GM23248 (cell line): Measurements from ENCODE around the gene PODXL2. TPM values are rescaled to one million over a fixed set of nuclear protein-coding genes. Genes with fewer than 3 reads are reported as not detected.

Experiments used
- DNase-seq: peaks from one replicate; pipeline ENCODE4 v3.0.0-alpha.2; 2015
- H2AFZ ChIP-seq: fragments of 200-600 bp; sonication (generic); 2 replicates; pipeline ENCODE4 v1.6.1; 2016; ENCODE audit warnings: antibody characterized with exemption
- H3F3A ChIP-seq: fragments of 200-600 bp; sonication (generic); 2 replicates; pipeline ENCODE4 v1.6.1; 2016; ENCODE audit warnings: mild to moderate bottlenecking, antibody characterized with exemption, mixed run types; ENCODE audit not compliant: insufficient read depth
- H3K27ac ChIP-seq: fragments of 200-600 bp; sonication (generic); 2 replicates; pipeline ENCODE4 v1.5.1; 2016; ENCODE audit warnings: mild to moderate bottlenecking
- H3K27me3 ChIP-seq: fragments of 200-600 bp; sonication (generic); replicated peaks from 2 replicates; pipeline ENCODE4 v1.6.1; 2016; ENCODE audit warnings: mild to moderate bottlenecking; ENCODE audit not compliant: insufficient read depth
- H3K36me3 ChIP-seq: fragments of 200-600 bp; sonication (generic); 2 replicates; pipeline ENCODE4 v1.6.1; 2016; ENCODE audit warnings: low read depth, mild to moderate bottlenecking
- H3K4me1 ChIP-seq: fragments of 200-600 bp; sonication (generic); 2 replicates; pipeline ENCODE4 v1.6.1; 2016; ENCODE audit warnings: mild to moderate bottlenecking; ENCODE audit not compliant: insufficient read depth
- H3K4me2 ChIP-seq: fragments of 200-600 bp; sonication (generic); one replicate; pipeline ENCODE4 v1.6.1; 2016; ENCODE audit warnings: mild to moderate bottlenecking; ENCODE audit not compliant: unreplicated experiment
- H3K4me3 ChIP-seq: fragments of 200-600 bp; sonication (generic); 2 replicates; pipeline ENCODE4 v1.5.1; 2016; ENCODE audit warnings: mild to moderate bottlenecking
- H3K79me2 ChIP-seq: fragments of 200-600 bp; sonication (generic); 2 replicates; pipeline ENCODE4 v1.6.1; 2016; ENCODE audit warnings: mild to moderate bottlenecking; ENCODE audit not compliant: insufficient read depth
- H3K9ac ChIP-seq: fragments of 200-600 bp; sonication (generic); 2 replicates; pipeline ENCODE4 v1.6.1; 2016; ENCODE audit warnings: mild to moderate bottlenecking
- H3K9me2 ChIP-seq: fragments of 200-600 bp; sonication (generic); 2 replicates; pipeline ENCODE4 v1.6.1; 2016; ENCODE audit warnings: mixed run types, mild to moderate bottlenecking, moderate library complexity; ENCODE audit not compliant: insufficient read depth
- H3K9me3 ChIP-seq: fragments of 200-600 bp; sonication (generic); one replicate; pipeline ENCODE4 v1.6.1; 2017; ENCODE audit warnings: low read depth
- H4K20me1 ChIP-seq: fragments of 200-600 bp; sonication (generic); 2 replicates; pipeline ENCODE4 v1.6.0; 2016; ENCODE audit not compliant: insufficient read depth
- EZH2 ChIP-seq: fragments of 200-600 bp; sonication (generic); IDR thresholded peaks from 2 replicates; pipeline ENCODE4 v1.6.1; 2018; ENCODE audit warnings: antibody characterized with exemption, mild to moderate bottlenecking; ENCODE audit not compliant: insufficient read depth, poor library complexity, severe bottlenecking
- EZH2phosphoT487 ChIP-seq: fragments of 200-600 bp; sonication (generic); IDR thresholded peaks from 2 replicates; pipeline ENCODE4 v1.6.1; 2018; ENCODE audit warnings: antibody characterized with exemption, moderate library complexity, mild to moderate bottlenecking, low read depth; ENCODE audit not compliant: insufficient read depth
- WGBS, 2 experiments: methylation state at CpG; one replicate each; pipeline ENCODE4 v1.1.6; 2015 to 2017; ENCODE audit warnings: low lambda C conversion rate in 2 of 2, low coverage in 1 of 2; ENCODE audit errors: missing lambda C conversion rate in 2 of 2; 5-methylcytosine and 5-hydroxymethylcytosine counted together
- in situ Hi-C: fragments of 300-500 bp; cut with MboI; formaldehyde crosslinking; loops from 2 replicates; pipeline ENCODE4 v1.15.0; 2020
- polyA plus RNA-seq: library from polyadenylated mRNA; unstranded; fragments of >200 nt; fragmentation: Nextera tagmentation; extraction: Ambion mirVana; gene quantifications from 2 replicates; pipeline ENCODE4 v1.2.1, GENCODE V29; 2016
- total RNA-seq: library from RNA; depleted of rRNA; stranded (reverse); fragments of >200 nt; shearing (Covaris generic); gene quantifications from 2 replicates; pipeline ENCODE4 v1.2.3, GENCODE V29; 2014

The PODXL2 gene
- total and polyA plus RNA-seq, 2 experiments from 2014 or later = 1.8 to 2.5 TPM

DNA sequence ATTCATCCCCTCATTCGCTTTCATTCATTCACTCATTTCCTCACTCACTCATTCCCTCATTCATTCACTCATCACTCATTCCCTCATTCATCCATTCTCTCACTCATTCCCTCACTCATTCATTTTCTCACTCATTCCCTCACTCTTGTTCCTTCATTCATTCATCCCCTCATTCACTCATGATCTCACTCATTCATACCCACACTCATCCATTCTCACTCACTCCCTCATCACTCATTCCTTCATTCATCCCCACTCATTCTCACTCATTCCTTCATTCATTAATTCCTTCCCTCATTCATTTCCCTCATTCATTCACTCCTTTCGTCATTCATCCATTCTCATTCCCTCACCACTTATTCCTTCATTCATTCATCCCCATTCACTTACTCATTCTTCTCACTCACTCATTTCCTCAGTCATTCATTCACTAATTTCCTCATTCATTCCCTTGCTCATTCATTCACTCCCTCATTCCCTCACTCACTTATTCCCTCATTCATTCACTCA is 58.3 kb downstream of the PODXL2 start:
- no peak for DNase-seq
- Histone ChIP-seq H4K20me1 (no peaks in the 10 kb centered on the region), H3K27me3 (no peaks in the 10 kb centered on the region), H3K9me2 (peaks cover 8% of the 10 kb centered on the region; the same call in 1 of the 2 replicates), H3K36me3 (no peaks in the 10 kb centered on the region), H3K4me2 (no peak overlapping the region), H3K27ac (no peak overlapping the region), H2AFZ (no peak overlapping the region), H3K79me2 (no peaks in the 10 kb centered on the region), H3K4me1 (peaks cover 36% of the 10 kb centered on the region), H3K9ac (no peak overlapping the region), H3F3A (peaks cover 52% of the 10 kb centered on the region), H3K9me3 (no peaks in the 10 kb centered on the region), H3K4me3 (no peak overlapping the region)
- TF ChIP-seq EZH2 (no peak), EZH2phosphoT487 (no peak)
- in situ Hi-C loops = no loop called here
- WGBS, 2 experiments = 92 to 96% methylated on average over 2 of the region's 2 CpGs

DNA sequence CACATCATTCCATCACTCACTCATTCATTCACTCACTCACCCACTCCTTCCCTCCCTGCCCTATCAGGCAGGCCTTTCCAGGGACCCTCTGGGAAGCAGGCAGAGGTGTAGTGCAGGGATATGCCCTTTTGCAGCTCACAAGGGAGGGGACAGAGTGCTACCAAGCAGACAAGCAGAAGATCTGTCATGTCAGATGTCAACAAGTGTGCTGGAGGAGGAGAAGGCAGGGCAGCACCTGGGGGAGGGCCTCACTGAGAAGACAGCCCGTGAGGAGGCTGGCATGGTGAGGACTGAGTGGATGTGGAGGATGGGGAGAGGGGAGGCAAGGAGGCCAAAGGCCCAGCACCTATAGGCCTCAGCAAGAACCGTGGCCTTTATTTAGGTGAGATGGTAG is 59.0 kb downstream of the PODXL2 start:
- H3K9me2 ChIP-seq = peaks cover 8% of the 10 kb centered on the region; the same call in 1 of the 2 replicates
- H3K27me3 ChIP-seq = no peaks in the 10 kb centered on the region
- H3K36me3 ChIP-seq = no peaks in the 10 kb centered on the region
- no peaks in the 10 kb centered on the region for H4K20me1 ChIP-seq
- no peak overlapping the region for H3K4me3 ChIP-seq
- no peak overlapping the region for H3K27ac ChIP-seq
- H3F3A ChIP-seq = peaks cover 52% of the 10 kb centered on the region
- H3K4me1 ChIP-seq = peaks cover 36% of the 10 kb centered on the region
- TF ChIP-seq EZH2phosphoT487 (no peak), EZH2 (no peak)
- H3K9me3 ChIP-seq = no peaks in the 10 kb centered on the region
- WGBS, 2 experiments = 56 to 86% methylated on average over 2 of the region's 2 CpGs
- in situ Hi-C loops = no loop called here
- H2AFZ ChIP-seq = no peak overlapping the region
- no peak overlapping the region for H3K9ac ChIP-seq
- no peak overlapping the region for H3K4me2 ChIP-seq
- H3K79me2 ChIP-seq = no peaks in the 10 kb centered on the region
- DNase-seq = no peak

DNA sequence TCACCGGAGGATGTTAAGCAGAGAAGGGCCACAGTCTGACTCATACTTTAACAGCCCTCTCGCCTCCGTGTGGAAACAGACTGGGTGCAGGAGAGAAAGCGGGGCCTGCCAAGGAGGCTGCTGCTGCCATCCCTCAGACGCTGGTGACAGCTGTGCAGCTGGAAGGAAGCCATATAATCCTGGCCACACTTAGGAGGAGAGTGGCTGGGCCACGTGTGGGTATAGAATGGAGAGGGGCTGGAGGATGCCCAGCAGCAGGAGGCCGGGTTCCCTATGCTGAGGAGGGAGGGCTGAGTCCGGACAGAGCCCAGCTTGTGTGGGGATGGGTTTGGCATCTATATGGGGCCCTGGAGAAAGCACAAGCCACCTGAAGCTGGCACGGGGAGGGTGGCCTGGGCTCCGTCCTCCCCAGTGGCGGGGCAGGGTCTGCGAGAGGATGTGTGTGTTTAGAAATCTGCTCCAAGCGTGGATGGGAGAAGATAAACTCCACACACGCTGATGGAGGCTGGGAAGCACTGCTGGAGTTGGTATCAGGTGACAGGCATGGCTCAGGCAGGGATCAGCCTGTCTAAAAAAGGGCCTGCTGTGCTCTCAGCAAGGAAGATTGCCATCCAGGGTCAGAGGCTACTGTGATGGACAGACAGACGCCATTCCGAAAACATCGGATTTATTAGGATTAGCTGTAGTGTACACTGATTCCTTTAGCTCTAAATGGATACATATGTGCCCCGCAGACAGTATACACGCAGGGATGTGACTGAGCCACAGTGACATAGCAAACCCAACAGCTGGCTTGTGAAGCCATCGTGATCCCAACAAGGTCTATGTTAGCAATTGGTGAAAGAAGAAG is 59.7 kb downstream of the PODXL2 start:
- H4K20me1 ChIP-seq = no peaks in the 10 kb centered on the region
- H3K9ac ChIP-seq = 0 out of 2 replicates have a peak overlapping the region, but pooled peaks have one; percentile 73
- TF ChIP-seq EZH2 (no peak), EZH2phosphoT487 (no peak)
- peaks cover 52% of the 10 kb centered on the region for H3F3A ChIP-seq
- H3K4me3 ChIP-seq = no peak overlapping the region
- no peaks in the 10 kb centered on the region for H3K27me3 ChIP-seq
- H3K9me3 ChIP-seq = no peaks in the 10 kb centered on the region
- in situ Hi-C loops = no loop called here
- H3K36me3 ChIP-seq = no peaks in the 10 kb centered on the region
- H3K9me2 ChIP-seq = peaks cover 8% of the 10 kb centered on the region; the same call in 1 of the 2 replicates
- DNase-seq = peak; percentile 73
- H3K27ac ChIP-seq = peak overlapping the region; percentile 87; the same call in 1 of the 2 replicates
- H2AFZ ChIP-seq = no peak overlapping the region
- no peak overlapping the region for H3K4me2 ChIP-seq
- H3K79me2 ChIP-seq = no peaks in the 10 kb centered on the region
- WGBS, 2 experiments = 62 to 74% methylated on average over 20 of the region's 20 CpGs
- peaks cover 36% of the 10 kb centered on the region for H3K4me1 ChIP-seq

DNA sequence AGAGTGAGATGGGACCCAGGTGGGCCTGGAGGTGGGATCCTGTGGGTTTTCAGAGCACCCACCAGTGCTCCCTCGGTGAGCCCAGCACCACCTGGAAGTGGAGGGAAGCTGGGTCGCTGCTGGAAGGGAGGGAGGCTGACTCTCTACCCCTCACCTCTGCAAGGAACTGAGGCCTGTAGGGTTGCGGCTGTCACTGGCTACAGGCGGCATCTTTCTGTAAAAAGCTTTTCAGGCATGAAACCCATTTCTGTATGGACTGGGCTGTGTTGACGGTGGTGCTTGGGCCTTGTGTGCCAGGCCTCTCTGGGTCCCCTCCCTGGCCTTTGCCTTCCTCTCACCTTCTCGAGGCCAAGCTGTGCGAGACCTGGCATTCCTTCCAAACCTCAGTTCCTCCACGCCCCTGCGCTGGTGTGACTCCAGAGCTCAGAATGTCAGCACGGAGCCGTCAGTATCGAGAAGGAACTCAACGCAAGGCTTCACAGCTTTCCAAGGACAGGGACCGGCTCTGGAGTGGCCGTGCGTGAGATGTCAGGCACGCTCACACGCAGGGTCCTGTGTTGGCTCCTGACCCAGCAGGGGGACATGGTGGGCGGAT is 60.4 kb downstream of the PODXL2 start:
- in situ Hi-C loops = no loop called here
- TF ChIP-seq EZH2phosphoT487 = no peak
- no peak for TF ChIP-seq EZH2
- Histone ChIP-seq H3K36me3 (no peaks in the 10 kb centered on the region), H3F3A (peaks cover 45% of the 10 kb centered on the region), H3K4me3 (no peak overlapping the region), H2AFZ (no peak overlapping the region), H3K4me2 (peak overlapping the region; percentile 53), H3K27me3 (no peaks in the 10 kb centered on the region), H3K79me2 (no peaks in the 10 kb centered on the region), H3K4me1 (peaks cover 32% of the 10 kb centered on the region), H4K20me1 (no peaks in the 10 kb centered on the region), H3K9me2 (peaks cover 8% of the 10 kb centered on the region; the same call in 1 of the 2 replicates), H3K9me3 (no peaks in the 10 kb centered on the region), H3K27ac (peak overlapping the region; percentile 87), H3K9ac (peak overlapping the region; percentile 73)
- WGBS, 2 experiments = 91 to 93% methylated on average over 19 of the region's 19 CpGs
- no peak for DNase-seq
